BJ (cell line): ENCODE measurements around the gene CPLX4. TPM values are rescaled to one million over a fixed set of nuclear protein-coding genes. Genes with fewer than 3 reads are reported as not detected.
A peak's percentile ranks its signal among the peaks of the same experiment; 100 is the strongest.

Source experiments
- CTCF ChIA-PET: fragments of 350-600 bp; formaldehyde crosslinking; extraction: SDS; loops from one replicate; lab custom pipeline; 2021; ENCODE audit warnings: antibody characterized with exemption, inconsistent platforms; lab: Yijun Ruan, JAX
- POLR2A ChIA-PET: fragments of 300-600 bp; sonication (Branson Sonifier 250); formaldehyde crosslinking; extraction: SDS; loops from one replicate; lab custom pipeline; 2021; ENCODE audit warnings: antibody characterized with exemption; lab: Charles Lee
- DNase-seq: peaks from one replicate; pipeline ENCODE4 v3.0.0-alpha.2; 2011; ENCODE audit warnings: low read depth
- H3K27me3 ChIP-seq: 2 replicates; pipeline ENCODE4 v1.6.0; 2011; ENCODE audit warnings: low read length; ENCODE audit not compliant: control insufficient read depth, insufficient read depth
- H3K36me3 ChIP-seq: 2 replicates; pipeline ENCODE4 v1.5.1; 2011; ENCODE audit warnings: low read length; ENCODE audit not compliant: control insufficient read depth, insufficient read depth
- H3K4me3 ChIP-seq: 2 replicates; pipeline ENCODE4 v1.5.1; 2011; ENCODE audit warnings: low read depth, mild to moderate bottlenecking, control low read depth, low read length
- polyA plus RNA-seq: library from polyadenylated mRNA; depleted of rRNA; stranded (reverse); fragments of >200 nt; gene quantifications from 2 replicates; pipeline ENCODE4 v1.2.3, GENCODE V29; 2011
- TF ChIP-seq, protein P1 (sequence below): IDR thresholded peaks from 2 replicates; pipeline ENCODE4 v1.5.1; 2011; ENCODE audit warnings: low read depth, mild to moderate bottlenecking, control low read depth, inconsistent platforms, low read length, moderate library complexity; ENCODE audit not compliant: insufficient read depth

Gene CPLX4
- polyA plus RNA-seq, 1 experiment, result not detected

DNA sequence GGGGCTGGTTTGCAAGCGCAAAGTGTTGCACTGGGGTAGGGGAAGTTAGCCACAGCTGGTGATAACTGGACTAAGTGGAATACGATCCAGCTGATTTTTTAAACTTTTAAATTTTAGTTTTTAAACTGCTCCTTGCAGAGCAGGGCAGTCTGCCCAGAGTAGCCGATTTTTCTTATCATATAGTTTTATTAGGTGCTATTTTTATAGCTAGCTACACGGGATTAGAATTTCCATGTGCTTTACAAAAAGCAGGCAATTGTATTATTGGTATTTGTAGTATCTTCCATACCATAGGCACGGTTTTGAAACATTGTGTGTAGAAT lies 9.6 kb downstream of the CPLX4 start:
- TF ChIP-seq, protein P1, sequence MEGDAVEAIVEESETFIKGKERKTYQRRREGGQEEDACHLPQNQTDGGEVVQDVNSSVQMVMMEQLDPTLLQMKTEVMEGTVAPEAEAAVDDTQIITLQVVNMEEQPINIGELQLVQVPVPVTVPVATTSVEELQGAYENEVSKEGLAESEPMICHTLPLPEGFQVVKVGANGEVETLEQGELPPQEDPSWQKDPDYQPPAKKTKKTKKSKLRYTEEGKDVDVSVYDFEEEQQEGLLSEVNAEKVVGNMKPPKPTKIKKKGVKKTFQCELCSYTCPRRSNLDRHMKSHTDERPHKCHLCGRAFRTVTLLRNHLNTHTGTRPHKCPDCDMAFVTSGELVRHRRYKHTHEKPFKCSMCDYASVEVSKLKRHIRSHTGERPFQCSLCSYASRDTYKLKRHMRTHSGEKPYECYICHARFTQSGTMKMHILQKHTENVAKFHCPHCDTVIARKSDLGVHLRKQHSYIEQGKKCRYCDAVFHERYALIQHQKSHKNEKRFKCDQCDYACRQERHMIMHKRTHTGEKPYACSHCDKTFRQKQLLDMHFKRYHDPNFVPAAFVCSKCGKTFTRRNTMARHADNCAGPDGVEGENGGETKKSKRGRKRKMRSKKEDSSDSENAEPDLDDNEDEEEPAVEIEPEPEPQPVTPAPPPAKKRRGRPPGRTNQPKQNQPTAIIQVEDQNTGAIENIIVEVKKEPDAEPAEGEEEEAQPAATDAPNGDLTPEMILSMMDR, result no peak
- DNase-seq, result no peak
- Histone ChIP-seq H3K27me3 (peaks cover 26% of the 10 kb centered on the region), H3K4me3 (peak overlapping the region; percentile 34), H3K36me3 (no peaks in the 10 kb centered on the region)
- CTCF ChIA-PET, result interaction anchor here (0.8 to 6.4 kb wide), 13 partner anchors 8 to 541 kb away, joined by 3 to 110 read pairs (median 5); partner anchors contain the start of gene CPLX4
- POLR2A ChIA-PET, result no interaction called here

DNA sequence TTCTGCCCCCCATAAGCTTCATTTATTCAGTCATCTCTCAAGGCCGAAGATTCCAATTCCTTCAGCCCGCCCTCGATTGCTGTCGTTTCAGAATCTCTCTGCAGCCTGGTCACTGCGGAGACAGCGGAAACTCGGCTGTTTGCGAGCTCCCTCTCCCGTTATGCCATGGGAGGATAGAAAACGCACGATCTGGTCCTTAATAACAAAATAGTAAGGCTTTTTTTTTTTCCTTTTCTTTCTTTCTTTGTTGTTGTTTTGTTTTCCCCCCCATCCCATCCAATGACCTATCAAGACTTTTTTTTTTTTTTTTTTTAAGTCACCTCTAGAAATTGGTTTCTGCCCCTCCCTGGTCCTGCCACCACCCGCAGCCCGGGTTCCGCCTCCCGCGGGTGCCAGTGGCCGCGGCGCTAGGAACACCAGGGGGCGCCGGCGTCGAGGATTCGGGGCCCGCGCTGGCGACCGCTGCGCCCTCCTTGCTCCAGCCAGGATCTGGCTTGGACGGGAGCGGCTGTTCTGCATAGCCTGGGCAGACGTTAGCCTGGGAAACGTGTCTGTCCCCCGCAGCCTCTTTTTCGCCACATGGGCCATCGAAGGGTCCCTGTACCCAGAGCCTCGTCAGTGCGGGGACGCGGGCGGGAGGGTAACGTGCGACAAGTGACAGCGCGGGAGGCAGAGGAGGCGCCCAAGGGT lies 10.1 kb downstream of the CPLX4 start:
- TF ChIP-seq, protein P1, result peak; percentile 77
- Histone ChIP-seq H3K27me3 (peaks cover 26% of the 10 kb centered on the region), H3K4me3 (peak overlapping the region; percentile 34), H3K36me3 (no peaks in the 10 kb centered on the region)
- CTCF ChIA-PET, result interaction anchor here (0.6 to 6.4 kb wide), 24 partner anchors 11 to 576 kb away, joined by 3 to 110 read pairs (median 4); partner anchors contain the start of gene CPLX4
- POLR2A ChIA-PET, result interaction anchor here (0.7 kb wide), 1 partner anchor 81 kb away, joined by 13 read pairs; no protein-coding TSS in a partner anchor
- DNase-seq, result no peak

DNA sequence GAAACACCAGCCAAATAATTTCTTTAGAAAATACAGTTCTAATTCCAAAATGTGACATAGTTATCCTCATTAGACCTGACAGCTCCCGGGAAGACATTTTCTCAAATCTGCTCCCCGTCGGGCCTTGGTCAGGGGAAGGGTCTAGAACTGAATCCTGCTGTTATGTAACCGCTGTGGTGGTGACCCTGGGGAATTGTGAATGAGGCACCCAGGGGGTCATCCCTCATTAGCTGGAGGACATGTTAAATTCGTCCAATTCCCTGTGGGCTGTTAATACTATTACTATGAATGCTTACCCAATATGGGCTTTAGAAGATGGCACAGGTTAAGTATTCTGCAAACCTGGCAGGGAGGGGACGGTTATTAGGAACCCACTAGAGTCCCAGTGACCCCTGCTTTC lies 11.8 kb downstream of the CPLX4 start:
- H3K4me3 ChIP-seq, result no peak overlapping the region
- DNase-seq, result no peak
- ChIA-PET POLR2A (no interaction called here), CTCF (interaction anchor here (1.0 to 6.4 kb wide), 3 partner anchors 17 to 96 kb away, joined by 3 to 110 read pairs (median 4); no protein-coding TSS in a partner anchor)
- peaks cover 29% of the 10 kb centered on the region for H3K27me3 ChIP-seq
- TF ChIP-seq, protein P1, result no peak
- H3K36me3 ChIP-seq, result no peaks in the 10 kb centered on the region

DNA sequence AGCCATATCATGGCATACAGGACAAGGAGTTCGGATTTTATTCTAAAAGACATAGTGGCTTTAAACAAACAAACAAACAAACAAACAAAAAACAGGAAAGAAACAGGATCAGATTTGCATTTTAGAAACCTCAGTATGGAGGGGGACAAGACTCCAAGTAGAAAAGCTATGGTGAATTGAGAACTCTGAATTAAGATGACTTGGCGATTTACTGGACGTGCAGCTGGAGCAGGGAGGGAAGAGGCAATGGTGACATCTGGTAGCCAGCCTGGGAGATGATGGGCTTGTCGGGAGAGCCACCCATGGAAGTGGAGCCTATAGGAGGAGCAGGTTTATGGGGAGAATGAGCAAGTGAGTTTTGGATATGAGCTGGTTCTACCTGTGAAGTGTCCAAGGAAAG lies 13.2 kb downstream of the CPLX4 start:
- TF ChIP-seq, protein P1, result no peak
- ChIA-PET POLR2A (no interaction called here), CTCF (interaction anchor here (6.4 kb wide), 1 partner anchor 97 kb away, joined by 110 read pairs; no protein-coding TSS in a partner anchor)

GRCh38 chr18:59303656-59304195 lies 14.7 kb downstream of the CPLX4 start:
- DNase-seq, result no peak
- ChIA-PET POLR2A (no interaction called here), CTCF (interaction anchor here (1.1 to 5.3 kb wide), 3 partner anchors 40 to 99 kb away, joined by 3 to 34 read pairs (median 10); no protein-coding TSS in a partner anchor)
- H3K4me3 ChIP-seq, result no peak overlapping the region
- TF ChIP-seq, protein P1, result no peak
- H3K36me3 ChIP-seq, result no peaks in the 10 kb centered on the region
- H3K27me3 ChIP-seq, result peaks cover 28% of the 10 kb centered on the region

More for the DNA sequence above, 13.2 kb downstream of the CPLX4 start:
- no peak for DNase-seq
- peaks cover 24% of the 10 kb centered on the region for H3K27me3 ChIP-seq
- H3K36me3 ChIP-seq, result no peaks in the 10 kb centered on the region
- no peak overlapping the region for H3K4me3 ChIP-seq
